Uterus (tissue), 2 donors: Measurements from ENCODE around the gene CCNF.

Source experiments
- CTCF ChIP-seq, 4 experiments: fragments of 200-600 bp in 2 of 4; fragments of 450-650 bp in 2 of 4; sonication (generic) in 2 of 4; IDR thresholded peaks; one replicate each; pipeline ENCODE4 v1.5.1; 2016 to 2019; ENCODE audit warnings: antibody characterized with exemption in 4 of 4, mild to moderate bottlenecking in 2 of 4, moderate library complexity in 1 of 4
- POLR2A ChIP-seq, 2 donors: fragments of 450-650 bp; IDR thresholded peaks; one replicate each; pipeline ENCODE4 v1.6.1; 2016; ENCODE audit warnings: antibody characterized with exemption in 2 of 2, mild to moderate bottlenecking in 1 of 2, moderate library complexity in 1 of 2

GRCh38 chr16:2398520-2398919 lies 30.7 kb upstream of the CCNF start:
- TF ChIP-seq CTCF (IDR thresholded peaks at IDR 0.05) (no peak), POLR2A (IDR thresholded peaks at IDR 0.05) (no peak)
